ENCODE results near the gene NTNG2.

DNA sequence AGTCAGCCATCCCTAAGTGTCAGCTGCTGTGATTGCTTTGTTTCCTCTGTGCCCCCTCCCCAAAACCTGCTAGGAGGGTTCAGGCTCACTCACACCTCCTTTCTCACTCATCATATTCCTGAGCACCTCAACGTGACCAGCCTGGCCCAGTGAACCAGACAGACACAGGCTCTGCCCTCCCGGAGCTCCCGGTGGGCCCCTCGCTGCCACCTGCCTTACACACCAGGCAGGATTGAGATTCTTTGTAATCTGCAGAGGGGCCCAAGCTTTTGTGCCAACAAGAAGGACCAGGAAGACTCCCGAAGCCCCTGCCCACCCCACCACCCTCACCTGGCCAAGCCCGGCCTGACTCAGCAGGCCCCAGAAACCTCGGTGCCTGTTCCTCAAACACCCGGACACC lies 87.8 kb downstream of the NTNG2 start:
- TF ChIP-seq EZH2 (IDR thresholded peaks at IDR 0.05; ENCODE audit: borderline replicate concordance, low read length) (no peak), CTCF (conservative IDR thresholded peaks at IDR 0.05 in 1 of 2, IDR thresholded peaks at IDR 0.05 in 1 of 2; ENCODE audit: extremely low read depth in 1 of 2, insufficient read depth in 1 of 2, low read depth in 1 of 2, low read length in 2 of 2) (no peak)
